GM21529 (cell line): ENCODE results near the gene WFIKKN2.

Experiments used
- ATAC-seq: cut with Tn5 transposase; IDR thresholded peaks from one replicate; pipeline ENCODE4 v1.9.1; 2021; ENCODE audit not compliant: unreplicated experiment

WFIKKN2 gene

GRCh38 chr17:50808413-50808812, 27.0 kb upstream of the WFIKKN2 start:
- no peak for ATAC-seq

GRCh38 chr17:50808888-50809287, 26.5 kb upstream of the WFIKKN2 start:
- ATAC-seq, result no peak

- ATAC-seq, result no peak
Measured at GRCh38 chr17:50813583-50813982, 21.8 kb upstream of the WFIKKN2 start.

- no peak for ATAC-seq
Measured at GRCh38 chr17:50815400-50815799, 20.0 kb upstream of the WFIKKN2 start.

GRCh38 chr17:50816271-50816670, 19.1 kb upstream of the WFIKKN2 start:
- ATAC-seq, result no peak

- no peak for ATAC-seq
Measured at GRCh38 chr17:50816771-50817751, 18.3 kb upstream of the WFIKKN2 start.

- no peak for ATAC-seq
Measured at GRCh38 chr17:50817838-50818237, 17.5 kb upstream of the WFIKKN2 start.

- no peak for ATAC-seq
Measured at GRCh38 chr17:50818261-50818660, 17.1 kb upstream of the WFIKKN2 start.

GRCh38 chr17:50818921-50819657, 16.3 kb upstream of the WFIKKN2 start:
- no peak for ATAC-seq

- ATAC-seq, result no peak
Measured at GRCh38 chr17:50820651-50821050, 14.7 kb upstream of the WFIKKN2 start.

- no peak for ATAC-seq
Measured at GRCh38 chr17:50822550-50822949, 12.8 kb upstream of the WFIKKN2 start.

GRCh38 chr17:50824429-50824828, 11.0 kb upstream of the WFIKKN2 start:
- ATAC-seq, result no peak

- ATAC-seq, result no peak
Measured at GRCh38 chr17:50825188-50825587, 10.2 kb upstream of the WFIKKN2 start.

GRCh38 chr17:50828508-50829170, 6.7 kb upstream of the WFIKKN2 start:
- peak; percentile 80 for ATAC-seq

GRCh38 chr17:50829332-50829731, 6.1 kb upstream of the WFIKKN2 start:
- ATAC-seq, result no peak

GRCh38 chr17:50830352-50830751, 5.0 kb upstream of the WFIKKN2 start:
- no peak for ATAC-seq

- no peak for ATAC-seq
Measured at GRCh38 chr17:50830994-50831393, 4.4 kb upstream of the WFIKKN2 start.

GRCh38 chr17:50831471-50831928, 3.9 kb upstream of the WFIKKN2 start:
- no peak for ATAC-seq

- ATAC-seq, result no peak
Measured at GRCh38 chr17:50832267-50832863, 3.0 kb upstream of the WFIKKN2 start.

- ATAC-seq, result no peak
Measured at GRCh38 chr17:50832864-50833381, 2.5 kb upstream of the WFIKKN2 start.
